Measurements from ENCODE around the gene FMN1.

- TF ChIP-seq CTCF (IDR thresholded peaks at IDR 0.05): no peak
- TF ChIP-seq POLR2A (IDR thresholded peaks at IDR 0.05): no peak
- TF ChIP-seq EP300 (IDR thresholded peaks at IDR 0.05; ENCODE audit: low read depth): no peak
Measured at GRCh38 chr15:33113666-33114373, 80.7 kb downstream of the FMN1 start.

Data from transverse colon (tissue), 3 donors.